ENCODE results near the gene DMD.

GRCh38 chrX:31266203-31267076, 1944.9 kb downstream of the DMD start:
- TF ChIP-seq CTCF (IDR thresholded peaks at IDR 0.05), result no peak
- TF ChIP-seq POLR2A (IDR thresholded peaks at IDR 0.05), result no peak
- TF ChIP-seq EP300 (IDR thresholded peaks at IDR 0.05), result no peak
